ENCODE data around the gene OTOR.

The OTOR gene

GRCh38 chr20:16785226-16785625, 37.1 kb downstream of the OTOR start:
- no peak for DNase-seq
- no peaks in the 10 kb centered on the region for H3K36me3 ChIP-seq (replicated peaks; ENCODE audit: insufficient read depth, low read length)
- no peaks in the 10 kb centered on the region for H3K9me3 ChIP-seq (replicated peaks; ENCODE audit: insufficient read depth, low read length)
- H3K4me1 ChIP-seq (ENCODE audit: low read length) = no peaks in the 10 kb centered on the region
- H4K20me1 ChIP-seq (ENCODE audit: insufficient read depth, low read length) = no peaks in the 10 kb centered on the region
- H3K9ac ChIP-seq (ENCODE audit: low read length) = no peak overlapping the region
- no peaks in the 10 kb centered on the region for H3K27me3 ChIP-seq (replicated peaks; ENCODE audit: insufficient read depth, low read length)
- no peaks in the 10 kb centered on the region for H3K79me2 ChIP-seq (ENCODE audit: low read length)
- no peaks in the 10 kb centered on the region for H3F3A ChIP-seq (ENCODE audit: insufficient read depth, low read length)
- H3K9me2 ChIP-seq (replicated peaks; ENCODE audit: insufficient read depth, low read length) = no peaks in the 10 kb centered on the region
- H2AFZ ChIP-seq (ENCODE audit: low read length) = no peak overlapping the region
- no peak overlapping the region for H3K4me3 ChIP-seq (ENCODE audit: low read length)
- TF ChIP-seq, protein P1, sequence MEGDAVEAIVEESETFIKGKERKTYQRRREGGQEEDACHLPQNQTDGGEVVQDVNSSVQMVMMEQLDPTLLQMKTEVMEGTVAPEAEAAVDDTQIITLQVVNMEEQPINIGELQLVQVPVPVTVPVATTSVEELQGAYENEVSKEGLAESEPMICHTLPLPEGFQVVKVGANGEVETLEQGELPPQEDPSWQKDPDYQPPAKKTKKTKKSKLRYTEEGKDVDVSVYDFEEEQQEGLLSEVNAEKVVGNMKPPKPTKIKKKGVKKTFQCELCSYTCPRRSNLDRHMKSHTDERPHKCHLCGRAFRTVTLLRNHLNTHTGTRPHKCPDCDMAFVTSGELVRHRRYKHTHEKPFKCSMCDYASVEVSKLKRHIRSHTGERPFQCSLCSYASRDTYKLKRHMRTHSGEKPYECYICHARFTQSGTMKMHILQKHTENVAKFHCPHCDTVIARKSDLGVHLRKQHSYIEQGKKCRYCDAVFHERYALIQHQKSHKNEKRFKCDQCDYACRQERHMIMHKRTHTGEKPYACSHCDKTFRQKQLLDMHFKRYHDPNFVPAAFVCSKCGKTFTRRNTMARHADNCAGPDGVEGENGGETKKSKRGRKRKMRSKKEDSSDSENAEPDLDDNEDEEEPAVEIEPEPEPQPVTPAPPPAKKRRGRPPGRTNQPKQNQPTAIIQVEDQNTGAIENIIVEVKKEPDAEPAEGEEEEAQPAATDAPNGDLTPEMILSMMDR (IDR thresholded peaks at IDR 0.05; ENCODE audit: low read length) = no peak
- TF ChIP-seq EZH2phosphoT487 (IDR thresholded peaks at IDR 0.05; ENCODE audit: low read length) (no peak), EZH2 (optimal IDR thresholded peaks at IDR 0.05; ENCODE audit: low read depth, low read length) (no peak)
- no peak overlapping the region for H3K27ac ChIP-seq (ENCODE audit: low read length)
- no peak overlapping the region for H3K4me2 ChIP-seq (ENCODE audit: low read depth, low read length)

Measured in MM.1S (cell line).